ENCODE data around the gene BACH1.

Gene BACH1

DNA sequence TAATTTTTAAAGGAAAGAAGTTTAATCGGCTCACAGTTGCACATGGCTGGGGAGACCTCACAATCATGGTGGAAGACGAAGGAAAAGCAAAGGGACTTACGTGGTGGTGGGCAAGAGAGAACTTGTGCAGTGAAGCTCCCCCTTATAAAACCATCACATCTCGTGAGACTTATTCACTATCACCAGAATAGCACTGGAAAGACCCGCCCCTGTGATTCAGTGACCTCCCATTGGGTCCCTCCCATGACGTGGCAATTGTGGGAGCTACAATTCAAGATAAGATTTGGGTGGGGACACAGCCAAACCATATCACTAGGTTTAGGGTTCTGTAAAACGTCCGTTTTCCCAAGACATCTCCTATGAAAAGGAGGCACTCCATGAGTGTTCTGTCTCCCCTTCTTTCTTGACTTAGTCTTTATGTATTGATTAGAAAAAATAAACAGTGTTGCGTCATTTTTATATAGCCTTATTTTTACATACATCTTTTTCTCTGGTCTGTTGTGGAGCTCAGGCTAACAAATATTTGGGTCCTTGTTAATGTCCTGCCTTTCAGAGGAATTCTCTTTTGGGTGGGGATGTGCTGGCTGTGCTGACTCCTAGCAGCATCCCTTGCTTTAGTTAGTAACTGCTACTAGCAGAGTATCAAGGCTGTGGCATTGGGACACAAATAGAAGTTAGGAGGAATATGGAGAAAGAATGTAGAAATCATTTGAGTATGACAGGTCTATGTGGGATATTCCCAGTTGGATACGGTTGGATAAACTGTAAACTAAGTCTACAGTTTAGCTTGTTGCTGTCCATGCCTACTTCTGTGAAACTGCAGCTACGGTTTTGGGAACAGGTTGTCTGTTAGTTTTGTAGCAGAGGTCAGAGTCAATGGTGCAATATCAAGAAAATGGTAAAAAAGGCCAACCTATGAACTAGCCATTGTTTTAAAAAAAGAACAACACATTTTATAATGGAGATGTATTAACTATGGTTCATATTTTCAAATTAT is 23.5 kb downstream of the BACH1 start:
- Histone ChIP-seq H3K9me3 (ENCODE audit: control insufficient read depth in 1 of 2, low read length in 2 of 2) (peaks cover 0 to 4% of the 10 kb centered on the region in 2 donors), H3K27ac (ENCODE audit: low read depth, low read length) (no peak overlapping the region), H3K36me3 (ENCODE audit: control insufficient read depth in 1 of 2, insufficient read depth in 2 of 2, low read length in 2 of 2) (peaks cover 16 to 21% of the 10 kb centered on the region in 2 donors), H3K9ac (ENCODE audit: low read depth in 1 of 2, low read length in 2 of 2) (no peak overlapping the region), H3K27me3 (ENCODE audit: control insufficient read depth in 1 of 2, insufficient read depth in 2 of 2, low read length in 2 of 2) (no peaks in the 10 kb centered on the region), H3K4me3 (ENCODE audit: low read depth in 1 of 2, low read length in 2 of 2) (no peak overlapping the region), H3K4me1 (ENCODE audit: control insufficient read depth in 1 of 2, insufficient read depth in 2 of 2, low read length in 2 of 2) (peaks cover 15 to 17% of the 10 kb centered on the region in 2 donors)

DNA sequence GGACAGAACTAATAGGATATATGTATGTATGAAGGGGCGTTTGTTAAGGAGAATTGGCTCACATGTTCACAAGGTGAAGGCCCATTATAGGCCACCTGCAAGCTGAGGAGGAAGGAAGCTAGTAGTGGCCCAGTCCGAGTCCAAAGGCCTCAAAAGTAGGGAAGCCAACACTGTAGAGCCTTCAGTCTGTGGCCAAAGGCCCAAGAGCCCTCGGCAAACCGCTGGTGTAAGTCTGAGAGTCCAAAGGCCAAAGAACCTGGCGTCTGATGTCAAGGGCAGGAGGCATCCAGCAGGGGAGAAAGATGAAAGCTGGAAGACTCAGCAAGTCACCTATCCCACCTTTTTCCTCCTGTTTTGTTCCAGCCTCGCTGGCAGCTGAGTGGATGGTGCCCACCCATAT is 24.5 kb downstream of the BACH1 start:
- Histone ChIP-seq H3K9me3 (ENCODE audit: control insufficient read depth in 1 of 2, low read length in 2 of 2) (peaks cover 0 to 4% of the 10 kb centered on the region in 2 donors), H3K9ac (ENCODE audit: low read depth in 1 of 2, low read length in 2 of 2) (no peak overlapping the region), H3K4me1 (ENCODE audit: control insufficient read depth in 1 of 2, insufficient read depth in 2 of 2, low read length in 2 of 2) (peaks cover 14 to 15% of the 10 kb centered on the region in 2 donors), H3K36me3 (ENCODE audit: control insufficient read depth in 1 of 2, insufficient read depth in 2 of 2, low read length in 2 of 2) (peaks cover 16 to 29% of the 10 kb centered on the region in 2 donors), H3K4me3 (ENCODE audit: low read depth in 1 of 2, low read length in 2 of 2) (no peak overlapping the region), H3K27me3 (ENCODE audit: control insufficient read depth in 1 of 2, insufficient read depth in 2 of 2, low read length in 2 of 2) (no peaks in the 10 kb centered on the region), H3K27ac (ENCODE audit: low read depth, low read length) (no peak overlapping the region)

DNA sequence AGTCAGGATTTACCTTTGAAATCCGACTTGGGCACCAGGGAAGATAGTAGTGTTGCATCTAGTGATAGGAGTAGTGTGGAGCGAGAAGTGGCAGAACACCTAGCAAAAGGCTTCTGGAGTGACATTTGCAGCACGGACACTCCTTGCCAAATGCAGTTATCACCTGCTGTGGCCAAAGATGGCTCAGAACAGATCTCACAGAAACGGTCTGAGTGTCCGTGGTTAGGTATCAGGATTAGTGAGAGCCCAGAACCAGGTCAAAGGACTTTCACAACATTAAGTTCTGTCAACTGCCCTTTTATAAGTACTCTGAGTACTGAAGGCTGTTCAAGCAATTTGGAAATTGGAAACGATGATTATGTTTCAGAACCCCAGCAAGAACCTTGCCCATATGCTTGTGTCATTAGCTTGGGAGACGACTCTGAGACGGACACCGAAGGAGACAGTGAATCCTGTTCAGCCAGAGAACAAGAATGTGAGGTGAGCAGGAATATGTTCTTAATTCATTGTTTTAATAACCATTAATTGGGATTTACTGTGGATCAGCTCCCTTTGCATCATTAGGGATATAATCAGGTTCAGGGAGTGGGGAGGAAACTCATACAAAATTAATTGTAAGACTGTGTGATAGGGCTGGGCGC is 28.3 kb downstream of the BACH1 start:
- Histone ChIP-seq H3K27me3 (ENCODE audit: control insufficient read depth in 1 of 2, insufficient read depth in 2 of 2, low read length in 2 of 2) (no peaks in the 10 kb centered on the region), H3K4me1 (ENCODE audit: control insufficient read depth in 1 of 2, insufficient read depth in 2 of 2, low read length in 2 of 2) (peaks cover 0 to 6% of the 10 kb centered on the region in 2 donors), H3K9ac (ENCODE audit: low read depth in 1 of 2, low read length in 2 of 2) (no peak overlapping the region), H3K9me3 (ENCODE audit: control insufficient read depth in 1 of 2, low read length in 2 of 2) (no peaks in the 10 kb centered on the region), H3K27ac (ENCODE audit: low read depth, low read length) (no peak overlapping the region), H3K4me3 (ENCODE audit: low read depth in 1 of 2, low read length in 2 of 2) (no peak overlapping the region), H3K36me3 (ENCODE audit: control insufficient read depth in 1 of 2, insufficient read depth in 2 of 2, low read length in 2 of 2) (peaks cover 14 to 31% of the 10 kb centered on the region in 2 donors)

DNA sequence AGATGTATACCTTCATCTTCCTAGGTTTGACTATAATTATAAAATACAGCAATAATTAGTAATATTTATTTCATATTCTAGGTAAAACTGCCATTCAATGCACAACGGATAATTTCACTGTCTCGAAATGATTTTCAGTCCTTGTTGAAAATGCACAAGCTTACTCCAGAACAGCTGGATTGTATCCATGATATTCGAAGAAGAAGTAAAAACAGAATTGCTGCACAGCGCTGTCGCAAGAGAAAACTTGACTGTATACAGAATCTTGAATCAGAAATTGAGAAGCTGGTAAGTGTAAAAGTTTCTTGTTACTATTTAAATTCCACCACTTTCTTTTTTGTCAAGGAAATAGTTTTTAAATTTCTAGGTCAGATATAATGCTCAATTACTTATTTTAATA is 30.7 kb downstream of the BACH1 start:
- Histone ChIP-seq H3K36me3 (ENCODE audit: control insufficient read depth in 1 of 2, insufficient read depth in 2 of 2, low read length in 2 of 2) (peaks cover 18 to 34% of the 10 kb centered on the region in 2 donors), H3K27ac (ENCODE audit: low read depth, low read length) (no peak overlapping the region), H3K4me1 (ENCODE audit: control insufficient read depth in 1 of 2, insufficient read depth in 2 of 2, low read length in 2 of 2) (peaks cover 0 to 4% of the 10 kb centered on the region in 2 donors), H3K4me3 (ENCODE audit: low read depth in 1 of 2, low read length in 2 of 2) (no peak overlapping the region), H3K27me3 (ENCODE audit: control insufficient read depth in 1 of 2, insufficient read depth in 2 of 2, low read length in 2 of 2) (no peaks in the 10 kb centered on the region), H3K9me3 (ENCODE audit: control insufficient read depth in 1 of 2, low read length in 2 of 2) (no peaks in the 10 kb centered on the region), H3K9ac (ENCODE audit: low read depth in 1 of 2, low read length in 2 of 2) (no peak overlapping the region)

DNA sequence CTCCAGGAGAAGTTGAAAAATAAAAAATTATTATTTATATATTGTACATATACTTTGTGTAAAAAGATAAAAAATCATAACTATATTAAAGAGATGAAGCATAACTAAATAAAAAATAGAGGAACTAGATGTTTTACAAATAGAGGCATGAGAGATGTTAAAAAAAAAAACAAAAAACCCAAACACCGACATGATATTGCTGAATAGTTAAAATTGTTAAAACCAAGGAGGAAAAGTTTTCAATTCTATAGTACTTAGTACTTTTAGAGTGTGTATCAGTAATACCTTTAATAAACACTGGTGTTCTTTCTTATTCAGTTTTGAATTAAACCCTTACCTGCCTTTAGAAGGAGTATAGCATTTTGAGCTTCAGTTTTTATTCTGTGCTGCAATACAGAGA is 32.1 kb downstream of the BACH1 start:
- peaks cover 18 to 34% of the 10 kb centered on the region in 2 donors for H3K36me3 ChIP-seq (ENCODE audit: control insufficient read depth in 1 of 2, insufficient read depth in 2 of 2, low read length in 2 of 2)
- no peak overlapping the region for H3K4me3 ChIP-seq (ENCODE audit: low read depth in 1 of 2, low read length in 2 of 2)
- H3K9me3 ChIP-seq (ENCODE audit: control insufficient read depth in 1 of 2, low read length in 2 of 2), result no peaks in the 10 kb centered on the region
- H3K27ac ChIP-seq (ENCODE audit: low read depth, low read length), result no peak overlapping the region
- H3K9ac ChIP-seq (ENCODE audit: low read depth in 1 of 2, low read length in 2 of 2), result no peak overlapping the region
- peaks cover 0 to 4% of the 10 kb centered on the region in 2 donors for H3K4me1 ChIP-seq (ENCODE audit: control insufficient read depth in 1 of 2, insufficient read depth in 2 of 2, low read length in 2 of 2)
- H3K27me3 ChIP-seq (ENCODE audit: control insufficient read depth in 1 of 2, insufficient read depth in 2 of 2, low read length in 2 of 2), result no peaks in the 10 kb centered on the region

DNA sequence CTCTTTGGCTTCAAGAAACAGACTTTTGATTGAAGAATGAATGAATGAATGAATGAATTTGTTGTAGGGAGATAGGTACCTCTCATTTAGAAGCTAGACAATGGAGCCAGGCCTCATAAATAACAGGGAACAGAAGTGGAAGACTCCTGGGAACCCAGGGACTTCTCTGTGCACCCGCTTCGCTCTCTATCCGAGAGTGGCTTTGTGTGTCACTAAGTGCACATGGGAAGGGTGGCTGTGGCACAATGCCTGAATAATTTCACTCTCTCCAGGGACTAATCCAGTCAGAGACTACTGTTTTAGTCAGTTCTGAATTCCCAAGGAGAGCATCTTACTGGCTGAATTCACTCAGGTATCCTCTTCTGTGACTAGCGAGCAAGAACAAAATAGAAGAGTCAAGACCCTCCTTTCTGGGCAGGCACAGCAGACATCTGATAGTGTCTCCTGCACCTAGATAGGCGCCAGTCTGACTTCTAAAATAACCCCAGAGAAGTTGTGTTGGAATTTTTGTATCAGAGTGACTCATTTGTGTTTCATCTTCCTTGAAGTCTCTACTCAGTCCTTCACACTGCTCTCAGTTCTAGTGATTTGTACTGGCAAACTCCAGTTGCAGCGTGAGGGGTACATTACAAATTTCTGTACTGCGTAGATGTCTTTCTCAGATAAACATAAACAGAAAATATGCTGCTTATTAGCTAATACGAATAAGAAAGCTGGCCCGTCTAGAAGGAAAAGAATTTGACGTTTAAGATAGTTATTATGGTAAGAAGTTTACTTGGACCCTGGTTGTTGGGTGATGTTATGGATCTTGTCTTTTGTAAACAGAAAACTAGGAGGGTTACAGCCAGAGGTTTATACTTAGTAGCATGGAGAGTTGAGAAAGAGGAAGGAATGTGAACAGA is 34.0 kb downstream of the BACH1 start:
- H3K27ac ChIP-seq (ENCODE audit: low read depth, low read length), result no peak overlapping the region
- no peak overlapping the region for H3K9ac ChIP-seq (ENCODE audit: low read depth in 1 of 2, low read length in 2 of 2)
- H3K9me3 ChIP-seq (ENCODE audit: control insufficient read depth in 1 of 2, low read length in 2 of 2), result no peaks in the 10 kb centered on the region
- no peak overlapping the region for H3K4me3 ChIP-seq (ENCODE audit: low read depth in 1 of 2, low read length in 2 of 2)
- no peaks in the 10 kb centered on the region for H3K27me3 ChIP-seq (ENCODE audit: control insufficient read depth in 1 of 2, insufficient read depth in 2 of 2, low read length in 2 of 2)
- H3K4me1 ChIP-seq (ENCODE audit: control insufficient read depth in 1 of 2, insufficient read depth in 2 of 2, low read length in 2 of 2), result peaks cover 0 to 4% of the 10 kb centered on the region in 2 donors
- H3K36me3 ChIP-seq (ENCODE audit: control insufficient read depth in 1 of 2, insufficient read depth in 2 of 2, low read length in 2 of 2), result peaks cover 6 to 18% of the 10 kb centered on the region in 2 donors

DNA sequence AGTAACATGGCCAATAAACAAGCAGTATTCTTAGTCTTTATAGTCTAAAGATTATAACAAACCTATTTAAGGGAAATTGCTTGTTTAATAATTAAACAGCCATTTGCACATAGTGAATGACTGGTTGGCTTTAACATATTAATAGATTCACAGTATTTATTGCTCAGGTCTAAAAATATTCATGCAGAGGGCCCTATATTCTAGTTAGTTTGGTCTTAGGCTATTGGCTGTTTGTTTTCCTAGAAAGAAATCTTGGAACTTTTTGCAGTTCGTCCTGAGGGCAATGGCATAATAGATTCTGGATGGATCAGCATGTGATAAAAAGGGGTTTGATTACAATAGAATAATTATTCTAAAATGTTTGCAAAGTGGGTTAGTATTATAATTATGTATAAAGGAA is 34.7 kb downstream of the BACH1 start:
- H3K36me3 ChIP-seq (ENCODE audit: control insufficient read depth in 1 of 2, insufficient read depth in 2 of 2, low read length in 2 of 2), result peaks cover 6 to 15% of the 10 kb centered on the region in 2 donors
- no peaks in the 10 kb centered on the region for H3K9me3 ChIP-seq (ENCODE audit: control insufficient read depth in 1 of 2, low read length in 2 of 2)
- peaks cover 0 to 4% of the 10 kb centered on the region in 2 donors for H3K4me1 ChIP-seq (ENCODE audit: control insufficient read depth in 1 of 2, insufficient read depth in 2 of 2, low read length in 2 of 2)
- no peak overlapping the region for H3K4me3 ChIP-seq (ENCODE audit: low read depth in 1 of 2, low read length in 2 of 2)
- no peak overlapping the region for H3K27ac ChIP-seq (ENCODE audit: low read depth, low read length)
- no peaks in the 10 kb centered on the region for H3K27me3 ChIP-seq (ENCODE audit: control insufficient read depth in 1 of 2, insufficient read depth in 2 of 2, low read length in 2 of 2)
- no peak overlapping the region for H3K9ac ChIP-seq (ENCODE audit: low read depth in 1 of 2, low read length in 2 of 2)

DNA sequence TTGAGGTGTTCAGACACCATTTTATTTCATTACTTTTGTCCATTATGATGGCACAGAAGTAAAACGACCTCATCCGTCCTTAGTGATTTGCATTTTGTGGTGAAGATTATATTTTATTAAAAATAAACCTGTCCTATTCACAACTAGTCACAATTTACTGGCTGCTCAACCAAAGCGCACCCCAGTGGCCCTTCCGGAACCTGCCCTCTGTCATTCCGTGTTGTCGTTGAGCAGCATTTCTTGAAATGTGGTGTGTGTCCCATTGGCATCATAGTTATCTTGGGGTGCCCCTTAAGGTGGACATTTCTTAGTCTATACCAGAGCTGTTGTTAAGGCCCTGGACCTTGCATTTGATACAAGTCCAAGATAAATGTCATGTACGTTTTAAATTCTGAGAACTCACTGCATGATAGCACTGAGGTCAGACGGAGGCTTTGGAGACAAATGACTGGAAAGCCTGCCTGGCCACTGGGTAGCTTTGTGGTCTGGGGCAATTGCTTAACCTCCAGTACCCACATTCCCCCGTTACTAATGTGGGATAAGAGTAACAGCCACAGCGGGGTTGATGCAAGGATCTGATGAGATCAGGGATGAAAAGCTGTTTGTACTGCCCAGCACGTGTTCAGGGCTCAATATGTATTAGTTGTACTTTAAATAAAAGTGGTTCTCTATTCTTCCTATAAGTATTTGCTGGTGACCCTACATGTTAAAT is 36.2 kb downstream of the BACH1 start:
- Histone ChIP-seq H3K36me3 (ENCODE audit: control insufficient read depth in 1 of 2, insufficient read depth in 2 of 2, low read length in 2 of 2) (peaks cover 6% of the 10 kb centered on the region in 2 donors), H3K27ac (ENCODE audit: low read depth, low read length) (no peak overlapping the region), H3K4me3 (ENCODE audit: low read depth in 1 of 2, low read length in 2 of 2) (no peak overlapping the region), H3K27me3 (ENCODE audit: control insufficient read depth in 1 of 2, insufficient read depth in 2 of 2, low read length in 2 of 2) (no peaks in the 10 kb centered on the region), H3K9me3 (ENCODE audit: control insufficient read depth in 1 of 2, low read length in 2 of 2) (no peaks in the 10 kb centered on the region), H3K9ac (ENCODE audit: low read depth in 1 of 2, low read length in 2 of 2) (no peak overlapping the region), H3K4me1 (ENCODE audit: control insufficient read depth in 1 of 2, insufficient read depth in 2 of 2, low read length in 2 of 2) (peaks cover 0 to 4% of the 10 kb centered on the region in 2 donors)

DNA sequence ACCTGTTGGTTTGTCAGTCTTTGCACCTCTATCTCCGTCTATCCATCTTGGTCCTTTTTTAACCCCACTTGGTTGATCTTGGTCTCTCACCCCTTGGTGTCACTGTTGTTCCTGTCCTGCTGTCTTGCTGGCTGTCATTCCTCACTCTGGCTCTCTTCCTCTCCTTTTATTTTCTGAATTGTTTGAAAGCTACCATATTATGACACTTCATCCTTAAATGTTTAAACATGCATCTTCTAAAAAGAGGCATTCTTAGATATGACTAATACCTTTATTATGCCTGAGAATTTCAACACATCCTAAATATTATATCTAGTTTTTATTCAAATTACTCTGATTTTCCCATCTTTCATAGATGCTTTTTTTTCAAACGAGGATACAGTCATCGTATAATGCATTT is 37.0 kb downstream of the BACH1 start:
- Histone ChIP-seq H3K27me3 (ENCODE audit: control insufficient read depth in 1 of 2, insufficient read depth in 2 of 2, low read length in 2 of 2) (no peaks in the 10 kb centered on the region), H3K4me1 (ENCODE audit: control insufficient read depth in 1 of 2, insufficient read depth in 2 of 2, low read length in 2 of 2) (peaks cover 0 to 8% of the 10 kb centered on the region in 2 donors), H3K36me3 (ENCODE audit: control insufficient read depth in 1 of 2, insufficient read depth in 2 of 2, low read length in 2 of 2) (peaks cover 4% of the 10 kb centered on the region in 2 donors), H3K4me3 (ENCODE audit: low read depth in 1 of 2, low read length in 2 of 2) (no peak overlapping the region), H3K9ac (ENCODE audit: low read depth in 1 of 2, low read length in 2 of 2) (no peak overlapping the region), H3K9me3 (ENCODE audit: control insufficient read depth in 1 of 2, low read length in 2 of 2) (no peaks in the 10 kb centered on the region), H3K27ac (ENCODE audit: low read depth, low read length) (no peak overlapping the region)

Data from duodenal mucosa (tissue), 2 donors.